Heart left ventricle (tissue), 13 donors: ENCODE data around the gene SPECC1.

Experiments
- CTCF ChIP-seq, 12 donors: fragments of 200-600 bp; sonication (generic) in 4 of 12; IDR thresholded peaks; one replicate each; pipeline versions ENCODE4 v1.5.0 to v1.8.0; 2018 to 2022; ENCODE audit warnings: antibody characterized with exemption in 12 of 12, mild to moderate bottlenecking in 5 of 12
- POLR2A ChIP-seq, 2 donors: fragments of 450-650 bp; IDR thresholded peaks; one replicate each; pipeline ENCODE4 v1.6.1; 2017; ENCODE audit warnings: antibody characterized with exemption in 2 of 2, mild to moderate bottlenecking in 2 of 2, moderate library complexity in 2 of 2
- donor health status: ischemic (EF 13 %, LVEDD 7.1; RV severe dilation, severe dysfunction).
- donor health status: DM: no; HTN: yes; CAD: no.
- donor health status: DM: no; HTN: no; CAD: no.
- donor health status: ischemic (EF 25% LVEDD 6.9; RV normal size, moderate dysfunction).
- donor health status: ischemic (EF 25% LVEDD 5.7; RV mildly dilated, moderate dysfunction).
- donor health status: ischemic (EF 35%, LVEDD 5.7; RV mildly dilated, moderate dysfunction).
- donor health status: nonischemic (EF 11% LVEDD 7.7; RV severe dilation, severe dysfunction).
- donor health status: DM: yes; HTN: yes; CAD: no.
- donor health status: PGD.
- donor health status: ischemic (EF 29% LVEDD 5.4; RV normal size, mild dysfunction).
- donor health status: nonischemic (EF 23%, LVEDD 6.1; RV moderate dilation, normal function).

- no peak for TF ChIP-seq POLR2A (IDR thresholded peaks at IDR 0.05)
- TF ChIP-seq CTCF (IDR thresholded peaks at IDR 0.05), result no peak
Measured at GRCh38 chr17:20189302-20189701, 180.1 kb downstream of the SPECC1 start.
